ENCODE measurements around the gene SRSF9.
"Not testable (repeated sequence)": the region's sequence is repeated elsewhere in the genome, so short reads cannot be mapped to it uniquely, and the experiment has no call there.

SRSF9 gene, protein sequence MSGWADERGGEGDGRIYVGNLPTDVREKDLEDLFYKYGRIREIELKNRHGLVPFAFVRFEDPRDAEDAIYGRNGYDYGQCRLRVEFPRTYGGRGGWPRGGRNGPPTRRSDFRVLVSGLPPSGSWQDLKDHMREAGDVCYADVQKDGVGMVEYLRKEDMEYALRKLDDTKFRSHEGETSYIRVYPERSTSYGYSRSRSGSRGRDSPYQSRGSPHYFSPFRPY

DNA sequence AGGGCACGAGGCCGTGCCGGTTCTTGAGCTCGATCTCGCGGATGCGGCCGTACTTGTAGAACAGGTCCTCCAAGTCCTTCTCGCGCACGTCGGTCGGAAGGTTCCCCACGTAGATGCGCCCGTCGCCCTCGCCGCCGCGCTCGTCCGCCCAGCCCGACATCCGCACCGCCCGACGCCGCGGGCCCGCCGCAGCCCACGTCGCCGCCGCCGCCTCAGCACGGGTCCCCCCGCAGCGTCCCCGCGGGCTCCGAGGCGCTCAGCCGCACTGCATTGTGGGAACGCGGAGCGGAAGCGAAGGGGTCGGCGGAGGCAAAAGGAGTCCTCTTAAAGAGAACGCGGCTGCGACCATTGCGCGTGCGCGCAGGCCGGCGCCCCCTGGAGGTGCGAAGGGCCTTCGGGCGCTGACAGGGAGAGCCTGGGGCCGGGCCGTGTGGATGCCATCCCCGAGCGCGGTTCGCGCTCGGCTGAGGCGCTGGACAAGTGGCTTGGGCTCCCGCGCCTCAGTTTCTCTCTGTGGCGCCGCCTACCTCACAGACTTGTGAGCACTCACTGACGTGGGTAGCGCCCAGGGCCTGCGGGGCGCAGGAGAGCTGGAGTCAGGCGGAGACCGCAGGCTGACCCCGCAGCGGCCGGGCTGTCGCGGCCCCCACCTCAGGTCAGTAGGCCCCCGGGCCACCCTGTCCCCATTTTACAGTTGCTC lies at the start of gene SRSF9:
SRSF9 (minus strand) TSS at position 299 of the 700 bp plus-strand sequence; CDS start at position 160, 139 bp downstream.
- DNase-seq (ENCODE audit: low read depth) = peak; percentile 97

DNA sequence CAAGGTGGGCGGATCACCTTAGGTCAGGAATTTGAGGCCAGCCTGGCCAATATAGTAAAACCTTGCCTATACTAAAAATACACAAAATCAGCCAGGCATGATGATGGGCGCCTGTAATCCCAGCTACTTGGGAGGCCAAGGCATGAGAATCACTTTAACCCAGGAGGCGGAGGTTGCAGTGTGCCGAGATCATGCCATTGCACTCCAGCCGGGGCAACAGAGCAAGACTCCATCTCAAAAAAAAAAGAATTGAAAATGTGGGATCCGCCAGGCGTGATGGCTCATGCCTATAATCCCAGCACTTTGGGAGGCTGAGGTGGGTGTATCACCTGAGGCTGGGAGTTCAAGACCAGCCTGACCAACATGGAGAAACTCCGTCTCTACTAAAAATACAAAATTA lies 49.8 kb upstream of the SRSF9 start:
- not testable (repeated sequence) for DNase-seq (ENCODE audit: low read depth)

DNA sequence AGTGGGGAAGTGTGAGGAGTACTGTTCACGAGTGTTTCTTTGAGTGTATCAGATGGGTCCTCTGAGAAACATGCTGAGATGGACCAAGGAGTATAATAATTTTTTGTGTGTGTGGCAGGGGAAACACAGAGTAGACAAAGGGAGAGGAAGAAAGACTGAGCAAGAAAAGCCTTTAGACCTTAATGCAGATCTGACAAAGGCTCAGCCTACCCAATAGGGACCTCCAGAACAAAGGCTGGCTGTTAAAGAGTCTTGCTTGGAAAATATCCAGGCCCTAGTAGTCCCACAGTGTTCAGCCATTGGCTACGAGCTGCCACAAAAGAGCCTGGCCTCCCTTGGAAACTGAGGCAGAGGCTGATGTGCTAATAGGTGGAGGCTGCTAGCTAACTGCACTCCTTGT lies 45.9 kb upstream of the SRSF9 start:
- no peak for DNase-seq (ENCODE audit: low read depth)

DNA sequence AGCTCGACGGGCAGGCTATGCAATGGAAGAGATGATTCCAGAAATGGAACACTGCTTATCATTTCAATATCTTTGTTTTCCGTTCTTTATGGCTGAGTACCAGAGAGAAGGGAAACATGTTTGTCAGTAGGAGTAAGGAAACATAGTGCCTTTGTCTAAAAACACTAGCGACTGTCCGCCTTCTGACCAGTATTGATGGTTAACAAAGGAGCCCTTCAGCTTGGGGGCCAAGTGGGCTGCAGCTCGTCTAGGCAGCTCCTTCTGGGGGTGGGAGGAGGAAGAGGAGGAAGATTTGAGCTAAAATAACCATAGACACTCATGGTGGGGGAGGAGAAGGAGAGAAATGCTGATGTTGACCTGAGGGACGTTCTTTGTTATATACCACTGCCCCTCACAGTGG lies 44.5 kb upstream of the SRSF9 start:
- no peak for DNase-seq (ENCODE audit: low read depth)

DNA sequence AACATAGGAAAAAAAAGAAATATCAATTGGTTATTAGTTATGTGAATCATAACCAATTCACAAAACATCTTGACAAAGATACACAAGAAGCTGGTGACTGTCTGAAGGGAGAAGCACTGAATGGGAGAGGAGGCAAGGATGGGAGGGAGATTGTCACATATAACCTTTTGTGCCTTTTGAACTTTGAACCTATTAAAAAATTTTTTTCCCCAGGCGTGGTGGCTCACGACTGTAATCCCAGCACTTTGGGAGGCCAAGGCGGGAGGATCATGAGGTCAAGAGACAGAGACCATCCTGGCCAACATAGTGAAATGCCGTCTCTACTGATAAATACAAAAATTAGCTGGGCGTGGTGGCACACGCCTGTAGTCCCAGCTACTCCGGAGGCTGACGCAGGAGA lies 39.0 kb upstream of the SRSF9 start:
- no peak for DNase-seq (ENCODE audit: low read depth)

DNA sequence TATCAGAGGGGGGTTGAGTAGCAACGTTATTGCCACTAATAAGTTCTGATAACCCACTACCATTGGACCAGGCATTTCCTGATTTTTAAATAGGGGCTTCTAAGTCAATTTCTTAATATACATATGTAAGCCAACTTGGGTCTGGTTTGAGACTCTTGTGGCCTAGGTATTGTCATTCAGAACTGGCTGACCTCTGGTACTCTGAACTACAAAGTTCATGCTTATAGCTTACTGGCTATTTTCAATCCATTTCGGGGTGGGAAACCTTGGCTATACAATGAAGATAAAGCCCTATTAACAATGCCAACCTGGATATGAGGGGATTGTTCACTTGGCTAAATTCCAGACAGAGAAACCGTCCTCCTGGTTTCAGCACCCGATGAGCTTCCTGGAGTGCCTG lies 35.0 kb upstream of the SRSF9 start:
- DNase-seq (ENCODE audit: low read depth) = no peak

DNA sequence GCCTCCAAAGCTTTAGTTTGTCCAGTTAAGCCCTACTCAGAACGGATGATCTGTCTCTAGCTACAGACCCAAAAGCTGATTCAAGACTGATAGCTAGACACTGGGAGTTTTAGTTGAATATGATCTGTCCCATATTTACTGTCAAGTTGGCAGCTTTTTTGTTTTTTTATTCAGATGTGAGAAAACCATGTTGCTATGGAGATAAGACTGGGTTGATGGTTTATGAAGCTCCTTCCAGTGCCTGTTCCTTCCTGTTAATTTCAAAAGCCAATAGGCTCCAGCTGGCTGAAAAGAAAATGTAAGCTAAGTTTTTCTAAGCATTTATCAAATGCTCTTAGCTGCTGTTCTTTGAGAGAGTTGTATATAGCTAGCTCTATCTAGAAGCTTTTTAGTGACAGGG lies 31.0 kb upstream of the SRSF9 start:
- DNase-seq (ENCODE audit: low read depth) = no peak

DNA sequence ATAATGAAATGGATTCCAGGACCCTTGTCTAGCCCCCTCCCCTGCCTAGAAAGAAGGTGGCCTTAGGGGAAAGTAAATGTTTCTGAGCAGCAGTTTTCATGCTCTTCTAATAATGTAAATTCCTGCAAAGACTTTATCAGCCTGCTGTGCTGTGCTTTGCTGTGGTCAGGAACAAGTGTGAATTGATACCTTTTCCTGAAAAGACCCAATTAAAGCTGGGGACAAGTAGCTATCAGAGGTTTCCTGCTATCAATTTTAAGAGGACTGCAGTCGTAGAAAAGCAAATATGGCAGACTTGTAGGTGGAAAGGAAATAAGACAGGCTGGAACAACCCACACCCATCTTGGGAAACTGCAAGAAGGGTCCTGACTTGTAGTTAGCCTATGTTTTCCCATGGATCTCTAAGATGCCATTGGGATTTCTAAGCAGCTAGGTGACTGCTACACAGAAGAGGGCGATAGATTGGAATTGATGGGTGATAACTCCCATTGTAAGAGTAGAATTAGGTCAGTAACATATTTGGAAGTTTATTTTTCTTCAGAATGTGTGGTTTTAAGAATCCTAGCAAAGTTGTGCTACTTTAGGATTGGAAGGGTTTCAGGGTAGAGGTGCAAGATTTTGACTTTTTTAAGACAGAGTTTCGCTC lies 29.4 kb upstream of the SRSF9 start:
- DNase-seq (ENCODE audit: low read depth) = no peak

DNA sequence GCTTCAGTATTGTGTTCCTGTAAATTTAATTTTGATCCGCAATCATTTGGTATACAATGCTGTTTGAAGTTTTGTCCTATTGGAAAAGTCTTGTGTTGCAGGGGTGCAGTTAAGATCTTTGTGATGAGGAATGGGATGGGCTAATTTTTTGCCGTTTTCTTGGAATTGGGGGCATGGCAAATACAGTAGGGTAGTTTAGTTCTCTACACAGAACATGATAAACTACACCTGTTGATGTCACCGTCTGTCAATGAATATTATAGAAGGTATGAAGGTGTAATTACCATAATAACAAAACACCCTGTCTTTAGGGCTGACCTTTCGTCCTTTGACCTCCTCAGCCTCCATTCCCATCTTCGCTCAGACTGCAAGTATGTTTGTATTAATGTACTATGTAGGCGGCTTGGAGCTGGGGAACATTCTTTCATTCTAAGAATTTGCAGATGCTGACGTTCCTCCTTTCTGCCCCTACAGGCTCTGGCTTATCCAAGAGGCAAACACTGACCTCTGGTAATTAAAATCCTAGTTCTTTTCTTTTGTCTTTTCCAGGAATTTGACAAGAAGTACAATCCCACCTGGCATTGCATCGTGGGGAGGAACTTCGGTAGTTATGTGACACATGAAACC lies 28.1 kb upstream of the SRSF9 start:
- DNase-seq (ENCODE audit: low read depth) = no peak

DNA sequence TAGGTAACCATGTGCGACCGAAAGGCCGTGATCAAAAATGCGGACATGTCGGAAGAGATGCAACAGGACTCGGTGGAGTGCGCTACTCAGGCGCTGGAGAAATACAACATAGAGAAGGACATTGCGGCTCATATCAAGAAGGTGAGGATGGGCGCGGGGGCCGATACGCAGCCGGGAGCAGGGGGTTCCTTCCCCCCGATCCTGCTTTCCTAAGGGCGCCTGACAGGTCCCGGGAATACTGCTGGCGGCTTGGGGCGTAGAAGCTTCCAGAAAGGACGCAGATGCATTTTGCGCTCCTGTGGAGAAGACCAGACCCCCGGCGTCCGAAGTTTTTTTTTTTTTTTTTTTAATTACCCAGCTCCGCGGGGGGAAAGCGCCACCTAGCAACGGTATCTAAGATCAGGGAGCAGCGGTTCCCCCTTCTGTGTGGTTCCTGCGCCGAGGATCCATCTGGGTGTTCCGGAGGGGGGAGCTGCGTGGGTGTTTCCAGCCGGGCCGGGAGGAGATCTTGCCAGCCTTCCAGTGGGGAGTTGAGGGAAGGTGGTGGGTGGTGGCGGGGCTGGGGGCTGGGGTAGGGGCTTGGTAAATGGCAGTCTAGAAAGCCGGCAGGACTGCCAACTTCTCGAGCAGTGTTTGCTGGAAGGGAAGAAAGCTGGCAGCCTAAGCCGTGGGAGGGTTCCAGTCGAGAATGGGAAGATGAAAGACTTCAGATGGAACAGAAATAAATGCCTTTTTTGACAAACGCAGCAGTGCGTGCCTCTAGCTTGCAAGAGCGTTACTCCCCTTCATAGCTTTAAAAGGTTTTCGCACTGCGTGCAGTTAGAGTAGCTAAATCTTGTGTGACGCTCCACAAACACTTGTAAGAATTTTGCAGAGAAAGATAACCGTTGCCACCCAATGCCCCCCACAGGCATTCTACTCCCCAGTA lies 27.1 kb upstream of the SRSF9 start:
- peak; percentile 33 for DNase-seq (ENCODE audit: low read depth)

DNA sequence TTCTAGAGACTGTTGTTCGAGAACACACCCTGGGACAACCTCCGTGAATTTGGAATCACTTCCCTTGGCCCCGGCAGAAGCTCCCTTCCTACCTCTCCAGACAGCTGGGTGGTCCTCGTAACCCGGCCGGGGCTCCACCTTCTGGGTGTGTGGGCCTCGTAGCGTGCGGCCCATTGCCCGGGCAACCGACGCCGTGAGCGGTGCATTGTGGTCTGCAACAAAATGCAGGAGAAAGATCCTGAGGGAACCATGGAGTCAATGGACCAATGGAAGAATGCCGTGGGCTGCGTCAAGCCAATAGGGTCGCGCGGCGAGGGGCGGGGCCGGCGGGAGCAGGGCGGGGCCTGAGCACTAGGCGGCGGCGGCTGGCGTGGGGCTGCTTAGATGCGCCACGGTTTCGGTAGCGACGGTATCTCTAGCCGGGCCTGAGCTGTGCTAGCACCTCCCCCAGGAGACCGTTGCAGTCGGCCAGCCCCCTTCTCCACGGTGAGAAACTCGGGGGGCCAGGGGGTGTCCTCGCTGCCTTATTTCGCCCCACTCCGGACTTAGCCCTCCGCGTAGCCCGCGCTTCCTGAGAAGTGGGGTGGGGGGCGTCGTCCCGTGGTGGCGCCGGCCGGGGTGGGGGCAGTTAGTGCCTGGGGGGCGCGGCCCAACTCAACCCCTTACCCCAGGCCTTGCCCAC lies 26.3 kb upstream of the SRSF9 start, which contains the start of gene DYNLL1:
DYNLL1 (plus strand) TSS at position 383 of the 682 bp plus-strand sequence. CDS start 309 bp downstream, outside the sequence.
- DNase-seq (ENCODE audit: low read depth) = peak; percentile 96

DNA sequence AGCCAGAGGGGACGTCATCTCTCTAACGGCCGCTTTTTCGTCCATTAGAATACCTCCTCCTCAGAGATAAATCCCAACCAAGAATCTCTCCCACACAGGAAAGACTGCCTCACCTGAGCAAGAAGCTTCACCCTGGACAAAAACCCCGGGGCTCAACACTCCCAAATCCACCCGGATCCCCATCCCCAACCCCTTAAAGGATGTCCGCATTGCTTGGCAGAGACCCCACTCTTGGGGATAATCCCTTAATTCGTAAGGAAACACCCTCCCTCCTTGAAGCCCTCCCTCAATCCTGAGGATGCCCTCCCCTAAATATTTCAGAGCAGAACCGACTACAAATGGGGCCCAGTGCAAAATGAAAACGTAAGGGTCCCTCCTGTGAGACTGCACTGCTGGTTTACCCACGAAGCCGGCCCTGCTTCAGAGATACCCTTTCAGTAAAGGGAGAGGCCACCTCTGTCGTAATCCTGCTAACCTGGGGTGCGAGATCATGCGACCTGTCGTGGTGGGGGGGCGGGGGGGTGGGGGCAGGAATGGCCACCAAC lies 25.7 kb upstream of the SRSF9 start:
- DNase-seq (ENCODE audit: low read depth) = no peak

DNA sequence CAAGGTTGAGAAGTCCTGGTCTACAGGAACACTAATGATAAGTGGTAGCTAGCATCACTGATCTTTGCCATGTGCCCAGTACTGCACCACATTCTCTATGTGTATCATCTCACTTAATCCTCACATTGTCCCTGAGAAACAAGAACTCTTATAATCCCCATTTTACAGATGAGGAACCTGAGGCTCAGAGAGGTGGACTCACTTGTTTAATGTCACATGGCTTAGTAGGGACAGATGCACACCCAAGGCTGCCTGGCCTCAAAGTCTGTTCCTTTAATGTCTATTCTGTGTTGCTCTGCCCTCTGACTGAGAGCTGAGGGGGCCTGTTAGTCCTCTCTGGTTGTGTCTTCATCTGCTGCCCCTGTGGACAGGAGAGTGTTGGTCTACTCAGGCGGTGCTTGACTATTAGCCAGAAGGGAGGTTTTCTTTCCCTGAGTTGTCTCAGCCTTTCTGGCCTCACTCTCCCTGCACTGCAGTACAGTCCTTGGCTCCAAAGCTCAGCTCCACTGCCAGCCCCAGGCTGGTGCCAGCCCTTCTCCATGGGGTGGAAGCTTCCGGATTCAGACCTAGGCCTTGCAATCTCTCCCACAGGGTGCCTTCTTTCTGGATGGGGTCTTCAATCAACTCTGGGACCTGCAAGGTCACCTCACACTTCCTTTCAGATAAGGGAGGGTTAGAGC lies 21.4 kb upstream of the SRSF9 start:
- no peak for DNase-seq (ENCODE audit: low read depth)

DNA sequence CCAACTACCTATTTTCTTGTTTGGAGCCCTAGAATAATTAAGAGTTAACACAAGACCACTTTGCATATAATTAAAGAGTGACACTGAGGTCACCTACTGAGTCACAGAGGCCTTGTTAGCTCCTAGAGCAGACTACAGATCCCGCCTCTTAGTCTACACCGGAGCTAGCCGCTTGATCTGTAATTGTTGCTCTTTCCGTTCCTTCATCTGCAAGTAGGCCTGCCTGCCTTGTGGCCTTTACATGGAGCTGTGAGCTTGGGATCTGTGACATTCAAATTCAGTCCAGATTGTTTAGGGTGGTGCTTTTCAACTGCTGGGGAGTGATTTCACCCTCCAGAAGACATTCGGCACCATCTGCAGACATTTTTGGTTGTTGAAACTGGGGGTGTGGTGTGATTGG lies 20.8 kb upstream of the SRSF9 start:
- no peak for DNase-seq (ENCODE audit: low read depth)

DNA sequence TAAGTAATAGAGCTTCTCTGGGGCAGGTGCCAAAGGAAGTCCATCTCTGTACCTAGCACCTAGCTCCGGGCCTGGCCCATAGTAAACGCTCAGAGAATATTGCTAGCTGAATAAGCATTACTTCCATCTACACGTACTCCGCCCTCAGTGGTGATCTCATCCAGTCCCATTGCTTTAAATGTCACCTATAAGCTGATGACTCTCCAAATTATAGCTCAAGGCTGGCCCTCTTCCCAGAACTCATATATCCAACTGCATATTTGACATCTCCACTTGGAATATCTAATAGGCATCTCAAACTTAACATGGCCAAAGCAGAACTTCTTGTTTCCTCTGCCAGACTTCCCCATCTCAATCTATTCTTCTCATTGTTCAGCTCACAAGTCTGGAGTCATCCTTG lies 19.5 kb upstream of the SRSF9 start:
- no peak for DNase-seq (ENCODE audit: low read depth)

DNA sequence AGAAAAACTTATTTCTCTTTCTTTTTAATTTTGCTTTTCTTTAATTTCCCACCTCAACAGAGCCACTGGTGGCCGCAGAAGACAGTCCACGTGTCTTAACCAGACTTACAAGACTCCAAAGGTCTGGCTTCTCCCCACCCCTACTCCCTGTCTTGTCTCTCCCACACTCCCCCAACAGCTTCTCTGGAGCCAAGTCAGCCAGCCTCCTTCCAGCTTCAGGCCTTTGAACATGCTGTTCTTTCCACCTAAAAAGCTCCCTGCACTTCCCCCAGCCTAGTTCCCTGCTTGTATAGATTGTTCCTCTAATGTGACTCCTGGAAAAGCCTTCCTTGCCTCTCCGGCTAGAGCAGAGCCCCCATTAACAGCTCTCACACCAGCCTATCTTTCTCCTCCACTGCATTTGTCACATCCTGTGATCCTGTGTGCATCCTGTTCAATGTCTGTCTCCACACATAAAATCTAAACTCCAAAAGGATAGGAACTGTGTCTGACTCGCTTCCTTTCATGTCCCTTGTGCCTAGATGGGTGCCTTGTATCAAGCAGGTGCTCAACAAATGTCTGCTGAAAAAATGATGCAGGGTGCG lies 18.6 kb upstream of the SRSF9 start:
- DNase-seq (ENCODE audit: low read depth) = no peak

DNA sequence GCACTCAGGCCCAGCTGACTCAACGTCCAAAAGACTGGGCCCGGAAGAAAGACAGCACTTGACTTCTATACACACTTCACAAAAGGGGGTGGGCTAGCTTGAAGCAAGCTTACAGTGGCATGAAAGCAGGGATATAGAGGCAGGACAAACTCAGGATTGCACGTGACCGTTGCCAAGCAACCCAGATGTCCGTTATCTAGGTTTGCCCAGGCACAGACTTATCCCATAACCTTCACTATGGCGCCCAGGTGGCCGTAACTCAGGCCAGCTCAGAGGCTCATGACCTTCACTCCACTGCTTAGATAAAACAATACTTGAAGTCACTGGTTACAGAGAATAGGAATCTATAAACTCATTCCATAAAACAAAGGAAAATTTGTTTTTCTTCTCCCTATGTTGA lies 18.0 kb upstream of the SRSF9 start:
- not testable (repeated sequence) for DNase-seq (ENCODE audit: low read depth)

DNA sequence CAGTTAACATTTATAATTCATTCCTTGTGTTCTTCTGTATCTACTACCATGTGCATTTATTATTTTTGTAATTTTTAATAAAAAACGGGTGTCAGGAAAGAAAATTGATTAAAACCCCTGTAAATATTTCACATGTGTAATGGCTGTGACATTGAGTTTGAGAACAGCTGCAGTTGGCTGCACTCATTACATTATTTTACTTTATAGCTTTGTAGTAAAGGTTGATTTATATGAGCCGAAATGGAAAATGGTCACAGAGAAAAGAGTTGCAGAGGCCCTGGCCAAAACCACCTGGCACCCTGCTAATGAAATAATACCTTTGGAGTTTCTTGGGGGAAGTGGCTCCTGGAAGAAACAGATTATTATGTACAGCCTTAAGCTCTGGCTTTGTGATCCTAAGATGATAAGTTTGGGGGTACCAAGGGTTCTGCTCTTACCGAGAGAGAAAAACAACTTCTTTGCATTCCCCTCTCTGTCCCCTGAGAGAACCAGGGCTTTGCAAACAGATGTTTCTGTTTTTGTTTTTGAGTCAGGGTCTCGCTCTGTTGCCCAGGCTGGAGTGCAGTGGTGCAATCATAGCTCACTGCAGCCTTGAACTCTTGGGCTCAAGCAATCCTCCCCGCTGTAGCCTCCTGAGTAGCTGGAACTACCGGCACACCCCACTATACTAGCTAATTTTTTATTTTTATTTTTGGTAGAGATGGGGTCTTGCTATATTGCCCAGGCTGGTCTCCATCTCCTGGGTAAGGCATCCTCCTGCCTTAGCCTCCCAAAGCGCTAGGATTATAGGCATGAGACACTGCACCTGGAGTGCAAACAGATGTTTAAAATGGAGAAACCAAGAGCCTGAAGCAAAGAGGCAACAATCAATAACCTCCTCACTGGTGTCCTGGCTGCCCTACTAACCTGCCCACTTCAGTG lies 16.7 kb upstream of the SRSF9 start:
- DNase-seq (ENCODE audit: low read depth) = no peak

DNA sequence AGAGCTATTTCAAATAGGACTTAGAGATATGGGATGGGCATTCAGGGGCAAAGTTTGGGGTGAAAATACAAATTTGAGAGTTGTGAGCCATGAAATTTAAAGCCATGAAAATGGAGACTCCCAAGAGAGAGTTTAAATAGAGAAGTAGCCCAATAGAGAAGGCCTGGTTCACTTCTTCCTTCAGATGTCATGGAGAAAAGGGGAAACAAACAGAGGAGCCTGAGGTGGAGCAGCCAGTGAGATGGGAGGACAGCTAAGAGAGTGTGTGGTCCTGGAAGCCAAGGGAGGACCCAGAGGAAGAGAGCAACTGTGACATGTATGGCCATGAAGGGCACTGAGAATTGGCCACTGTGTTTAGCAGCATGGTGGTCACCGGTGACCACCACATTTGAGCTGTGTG lies 14.1 kb upstream of the SRSF9 start:
- DNase-seq (ENCODE audit: low read depth) = no peak
